Measurements from ENCODE around the gene CBR1. TPM values are rescaled to one million over a fixed set of nuclear protein-coding genes. Genes with fewer than 3 reads are reported as not detected.

CBR1 gene
- total RNA-seq, 1 experiment from 2014 or later: 297 TPM

GRCh38 chr21:36027347-36027746, 42.5 kb upstream of the CBR1 start:
- TF ChIP-seq EZH2 (IDR thresholded peaks at IDR 0.05; ENCODE audit: low read length, unreplicated experiment) (no peak), EZH2phosphoT487 (IDR thresholded peaks at IDR 0.05; ENCODE audit: borderline replicate concordance, low read length) (no peak)
- TF ChIP-seq, protein P1, sequence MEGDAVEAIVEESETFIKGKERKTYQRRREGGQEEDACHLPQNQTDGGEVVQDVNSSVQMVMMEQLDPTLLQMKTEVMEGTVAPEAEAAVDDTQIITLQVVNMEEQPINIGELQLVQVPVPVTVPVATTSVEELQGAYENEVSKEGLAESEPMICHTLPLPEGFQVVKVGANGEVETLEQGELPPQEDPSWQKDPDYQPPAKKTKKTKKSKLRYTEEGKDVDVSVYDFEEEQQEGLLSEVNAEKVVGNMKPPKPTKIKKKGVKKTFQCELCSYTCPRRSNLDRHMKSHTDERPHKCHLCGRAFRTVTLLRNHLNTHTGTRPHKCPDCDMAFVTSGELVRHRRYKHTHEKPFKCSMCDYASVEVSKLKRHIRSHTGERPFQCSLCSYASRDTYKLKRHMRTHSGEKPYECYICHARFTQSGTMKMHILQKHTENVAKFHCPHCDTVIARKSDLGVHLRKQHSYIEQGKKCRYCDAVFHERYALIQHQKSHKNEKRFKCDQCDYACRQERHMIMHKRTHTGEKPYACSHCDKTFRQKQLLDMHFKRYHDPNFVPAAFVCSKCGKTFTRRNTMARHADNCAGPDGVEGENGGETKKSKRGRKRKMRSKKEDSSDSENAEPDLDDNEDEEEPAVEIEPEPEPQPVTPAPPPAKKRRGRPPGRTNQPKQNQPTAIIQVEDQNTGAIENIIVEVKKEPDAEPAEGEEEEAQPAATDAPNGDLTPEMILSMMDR (conservative IDR thresholded peaks at IDR 0.05; ENCODE audit: low read depth, low read length): no peak
- DNase-seq (no peak), ATAC-seq (no peak)
- POLR2A ChIA-PET (ENCODE audit: unreplicated experiment): no interaction called here
- Histone ChIP-seq H3K27me3 (ENCODE audit: low read length) (no peaks in the 10 kb centered on the region), H4K20me1 (ENCODE audit: low read length) (no peaks in the 10 kb centered on the region), H3K9me3 (ENCODE audit: low read length) (no peaks in the 10 kb centered on the region), H3K9ac (ENCODE audit: low read length) (no peak overlapping the region), H3K4me1 (ENCODE audit: insufficient read depth, low read length) (no peaks in the 10 kb centered on the region), H3F3A (ENCODE audit: low read length, unreplicated experiment) (no peaks in the 10 kb centered on the region), H3K9me2 (replicated peaks; ENCODE audit: low read length) (no peaks in the 10 kb centered on the region), H3K79me2 (ENCODE audit: low read length) (no peaks in the 10 kb centered on the region), H3K4me3 (ENCODE audit: low read length) (no peak overlapping the region), H3K36me3 (ENCODE audit: low read depth, low read length) (no peaks in the 10 kb centered on the region), H3K4me2 (ENCODE audit: low read length) (no peak overlapping the region), H2AFZ (ENCODE audit: low read length) (no peak overlapping the region), H3K27ac (ENCODE audit: low read length) (no peak overlapping the region)
- no TSS peak for BruUV-seq (replicated peaks)
- intact Hi-C loops (cut with micrococcal nuclease): loop anchor here (5.0 to 10.0 kb wide), 3 partner anchors 140 to 1143 kb away; no protein-coding TSS in a partner anchor
- CTCF ChIA-PET: interaction anchor here (0.6 to 1.0 kb wide), 3 partner anchors 53 to 1671 kb away, joined by 3 to 5 read pairs (median 4); no protein-coding TSS in a partner anchor

DNA sequence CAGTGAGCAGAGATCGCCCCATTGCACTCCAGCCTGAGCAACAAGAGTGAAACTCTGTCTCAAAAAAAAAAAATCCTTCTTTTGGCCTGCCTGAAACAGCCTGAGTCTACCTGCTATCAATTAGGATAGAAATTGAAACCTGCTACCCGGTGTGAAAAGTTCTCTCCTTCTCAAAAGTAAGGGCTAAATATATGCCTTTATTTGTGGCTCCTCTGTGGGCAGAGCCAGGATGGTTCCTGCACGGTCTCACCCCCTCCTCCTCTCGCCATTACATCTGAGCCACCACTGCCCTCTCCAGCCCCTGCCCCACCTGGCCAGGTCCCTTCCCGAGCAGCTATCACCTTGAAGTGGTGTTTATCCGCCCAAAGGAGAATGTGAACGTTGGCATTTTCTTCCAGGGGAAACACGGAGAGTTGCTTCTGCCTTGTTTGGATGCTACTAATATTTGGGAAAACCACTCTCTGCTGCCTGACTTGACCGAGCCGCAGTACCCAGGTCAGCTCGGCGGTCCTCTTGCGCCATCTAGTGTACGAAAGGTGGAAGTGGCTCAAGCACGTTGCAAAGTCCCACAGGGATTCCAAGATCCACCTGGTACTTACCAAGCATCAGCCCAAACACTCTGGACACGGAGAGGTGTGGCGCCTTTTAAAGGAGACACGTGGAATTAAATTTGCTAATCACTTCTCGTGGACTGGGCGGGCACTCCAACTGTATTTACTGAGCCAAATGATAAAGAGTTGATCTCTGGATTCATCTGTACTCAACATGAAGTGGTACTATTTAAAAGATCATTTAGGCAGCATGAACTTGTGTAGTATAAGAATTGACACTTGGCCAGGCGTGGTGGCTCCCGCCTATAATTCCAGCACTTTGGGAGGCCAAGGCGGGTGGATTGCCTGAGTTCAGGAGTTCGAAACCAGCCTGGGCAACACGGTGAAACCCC, 41.4 kb upstream of the CBR1 start:
- H4K20me1 ChIP-seq (ENCODE audit: low read length): no peaks in the 10 kb centered on the region

More for the DNA sequence above, 41.4 kb upstream of the CBR1 start:
- Histone ChIP-seq H3K9ac (ENCODE audit: low read length) (no peak overlapping the region), H3K27ac (ENCODE audit: low read length) (no peak overlapping the region), H3K4me3 (ENCODE audit: low read length) (no peak overlapping the region), H2AFZ (ENCODE audit: low read length) (0 out of 2 replicates have a peak overlapping the region, but pooled peaks have one; percentile 48), H3K36me3 (ENCODE audit: low read depth, low read length) (no peaks in the 10 kb centered on the region), H3K9me3 (ENCODE audit: low read length) (no peaks in the 10 kb centered on the region), H3K4me2 (ENCODE audit: low read length) (no peak overlapping the region), H3K27me3 (ENCODE audit: low read length) (no peaks in the 10 kb centered on the region), H3K9me2 (replicated peaks; ENCODE audit: low read length) (no peaks in the 10 kb centered on the region), H3K79me2 (ENCODE audit: low read length) (no peaks in the 10 kb centered on the region), H3K4me1 (ENCODE audit: insufficient read depth, low read length) (no peaks in the 10 kb centered on the region), H3F3A (ENCODE audit: low read length, unreplicated experiment) (no peaks in the 10 kb centered on the region)
- DNase-seq: peak; percentile 89
- TF ChIP-seq, protein P1 (conservative IDR thresholded peaks at IDR 0.05; ENCODE audit: low read depth, low read length): peak; percentile 97
- no peak for TF ChIP-seq EZH2 (IDR thresholded peaks at IDR 0.05; ENCODE audit: low read length, unreplicated experiment)
- ChIA-PET CTCF (interaction anchor here (0.6 to 1.0 kb wide), 2 partner anchors 54 to 167 kb away, joined by 3 to 4 read pairs; no protein-coding TSS in a partner anchor), POLR2A (ENCODE audit: unreplicated experiment) (interaction anchor here (0.7 kb wide), 1 partner anchor 180 kb away, joined by 5 read pairs; no protein-coding TSS in a partner anchor)
- intact Hi-C loops (cut with micrococcal nuclease): loop anchor here (1.0 to 10.0 kb wide), 8 partner anchors 84 to 1335 kb away; no protein-coding TSS in a partner anchor
- BruUV-seq (replicated peaks): no TSS peak
- peak; percentile 97 for ATAC-seq

Measured in PC-3 (cell line).